ENCODE measurements around the gene HBA2. TPM values are rescaled to one million over a fixed set of nuclear protein-coding genes. Genes with fewer than 3 reads are reported as not detected.
"Not testable (repeated sequence)": the region's sequence is repeated elsewhere in the genome, so short reads cannot be mapped to it uniquely, and the experiment has no call there.

The HBA2 gene
- total and polyA plus RNA-seq, 7 donors: 11.9 to 1,244 (median 24.9) TPM

- Histone ChIP-seq H3K27me3 (ENCODE audit: insufficient read depth in 3 of 3, low read length in 2 of 3) (peaks cover 0 to 47% (median 7%) of the 10 kb centered on the region in 3 donors), H3K36me3 (ENCODE audit: insufficient read depth in 1 of 2, low read depth in 1 of 2) (no peaks in the 10 kb centered on the region), H3K9me3 (no peaks in the 10 kb centered on the region), H3K27ac (no peak overlapping the region), H3K4me3 (peak overlapping the region; percentile 63), H3K4me1 (peaks cover 7% of the 10 kb centered on the region)
- no peak for TF ChIP-seq CTCF (IDR thresholded peaks at IDR 0.05)
- ATAC-seq (no peak), DNase-seq (no peak)
- intact Hi-C loops (cut with DNase I): no loop called here
- WGBS, 3 donors: 61 to 67% (median 63%) methylated on average over 7 of the region's 7 CpGs
Measured at GRCh38 chr16:155031-155398, 17.7 kb upstream of the HBA2 start.

GRCh38 chr16:159136-159849 lies 13.4 kb upstream of the HBA2 start:
- Histone ChIP-seq H3K9me3 (no peaks in the 10 kb centered on the region), H3K27me3 (ENCODE audit: insufficient read depth in 3 of 3, low read length in 2 of 3) (peaks cover 0 to 50% (median 9%) of the 10 kb centered on the region in 3 donors), H3K27ac (no peak overlapping the region), H3K4me1 (peaks cover 7% of the 10 kb centered on the region), H3K4me3 (no peak overlapping the region), H3K36me3 (ENCODE audit: insufficient read depth in 1 of 2, low read depth in 1 of 2) (no peaks in the 10 kb centered on the region)
- DNase-seq (no peak), ATAC-seq (no peak)
- no peak for TF ChIP-seq CTCF (IDR thresholded peaks at IDR 0.05)
- 44 to 50% (median 48%) methylated on average over 6 of the region's 6 CpGs for WGBS, 3 donors
- intact Hi-C loops (cut with DNase I): no loop called here

GRCh38 chr16:160242-160641 lies 12.4 kb upstream of the HBA2 start:
- H3K4me1 ChIP-seq; H3K9me3 ChIP-seq; H3K27ac ChIP-seq; intact Hi-C loops (cut with DNase I); H3K36me3 ChIP-seq (ENCODE audit: insufficient read depth in 1 of 2, low read depth in 1 of 2); DNase-seq; H3K4me3 ChIP-seq; ATAC-seq: not testable (repeated sequence)
- peaks cover 0 to 45% (median 5%) of the 10 kb centered on the region in 3 donors for H3K27me3 ChIP-seq (ENCODE audit: insufficient read depth in 3 of 3, low read length in 2 of 3)
- WGBS, 3 donors: 71 to 72% (median 72%) methylated on average over 11 to 20 of the region's 20 CpGs

GRCh38 chr16:160691-161190 lies 11.9 kb upstream of the HBA2 start:
- DNase-seq: no peak
- no peak for ATAC-seq
- intact Hi-C loops (cut with DNase I): no loop called here
- H3K9me3 ChIP-seq: no peaks in the 10 kb centered on the region
- H3K27ac ChIP-seq: no peak overlapping the region
- no peak for TF ChIP-seq CTCF (IDR thresholded peaks at IDR 0.05)
- peaks cover 7% of the 10 kb centered on the region for H3K4me1 ChIP-seq
- no peaks in the 10 kb centered on the region for H3K36me3 ChIP-seq (ENCODE audit: insufficient read depth in 1 of 2, low read depth in 1 of 2)
- peaks cover 0 to 45% (median 10%) of the 10 kb centered on the region in 3 donors for H3K27me3 ChIP-seq (ENCODE audit: insufficient read depth in 3 of 3, low read length in 2 of 3)
- WGBS, 3 donors: 53 to 66% (median 60%) methylated on average over 12 to 18 of the region's 18 CpGs
- H3K4me3 ChIP-seq: no peak overlapping the region

- Histone ChIP-seq H3K27me3 (ENCODE audit: insufficient read depth in 3 of 3, low read length in 2 of 3) (peaks cover 0 to 45% (median 23%) of the 10 kb centered on the region in 3 donors), H3K36me3 (ENCODE audit: insufficient read depth in 1 of 2, low read depth in 1 of 2) (no peaks in the 10 kb centered on the region), H3K27ac (no peak overlapping the region), H3K4me3 (no peak overlapping the region), H3K4me1 (peaks cover 11% of the 10 kb centered on the region), H3K9me3 (no peaks in the 10 kb centered on the region)
- ATAC-seq (no peak), DNase-seq (no peak)
- TF ChIP-seq CTCF (IDR thresholded peaks at IDR 0.05): no peak
- 86 to 89% (median 86%) methylated on average over 13 of the region's 13 CpGs for WGBS, 3 donors
- intact Hi-C loops (cut with DNase I): no loop called here
Measured at GRCh38 chr16:162271-162991, 10.2 kb upstream of the HBA2 start.

- H3K36me3 ChIP-seq (ENCODE audit: insufficient read depth in 1 of 2, low read depth in 1 of 2); intact Hi-C loops (cut with DNase I); ATAC-seq; DNase-seq; H3K4me3 ChIP-seq; H3K9me3 ChIP-seq; H3K27ac ChIP-seq: not testable (repeated sequence)
- WGBS, 3 donors: 60 to 82% (median 82%) methylated on average over 1 to 10 of the region's 10 CpGs
- Histone ChIP-seq H3K4me1 (peaks cover 11% of the 10 kb centered on the region), H3K27me3 (ENCODE audit: insufficient read depth in 3 of 3, low read length in 2 of 3) (peaks cover 0 to 46% (median 30%) of the 10 kb centered on the region in 3 donors)
Measured at GRCh38 chr16:163139-163538, 9.5 kb upstream of the HBA2 start.

GRCh38 chr16:163696-164095 lies 9.0 kb upstream of the HBA2 start:
- H3K4me3 ChIP-seq; H3K36me3 ChIP-seq (ENCODE audit: insufficient read depth in 1 of 2, low read depth in 1 of 2): not testable (repeated sequence)

More at GRCh38 chr16:163696-164095, 9.0 kb upstream of the HBA2 start:
- DNase-seq; H3K9me3 ChIP-seq; intact Hi-C loops (cut with DNase I); H3K27ac ChIP-seq: not testable (repeated sequence)
- 19 to 37% methylated on average over 2 of the region's 3 CpGs; no CpG with 5 or more reads in 1 of the 3 donors for WGBS, 3 donors
- peak in 2 of 4 donors; percentile 27 to 36 for ATAC-seq
- Histone ChIP-seq H3K27me3 (ENCODE audit: insufficient read depth in 3 of 3, low read length in 2 of 3) (peaks cover 0 to 52% (median 33%) of the 10 kb centered on the region in 3 donors), H3K4me1 (peaks cover 11% of the 10 kb centered on the region)
